SJCRH30 (cell line): ENCODE measurements around the gene NNT. TPM values are rescaled to one million over a fixed set of nuclear protein-coding genes. Genes with fewer than 3 reads are reported as not detected.

Experiments used
- DNase-seq, 2 experiments: peaks; one replicate each; pipeline ENCODE4 v3.0.0-alpha.2; 2015 to 2020
- H3K27ac ChIP-seq: fragments of 250-450 bp; sonication (Bioruptor Pico); 2 replicates; pipeline ENCODE4 v1.5.1; 2020; ENCODE audit warnings: mild to moderate bottlenecking, moderate library complexity
- H3K27me3 ChIP-seq: fragments of 250-450 bp; sonication (Bioruptor Pico); 2 replicates; pipeline ENCODE4 v1.5.1; 2020; ENCODE audit warnings: mild to moderate bottlenecking, moderate library complexity
- H3K36me3 ChIP-seq: fragments of 250-450 bp; sonication (Bioruptor Pico); 2 replicates; pipeline ENCODE4 v1.5.1; 2020; ENCODE audit warnings: mild to moderate bottlenecking, moderate library complexity
- H3K4me1 ChIP-seq: fragments of 250-450 bp; sonication (Bioruptor Pico); 2 replicates; pipeline ENCODE4 v1.5.1; 2020; ENCODE audit warnings: mild to moderate bottlenecking, moderate library complexity
- H3K4me3 ChIP-seq: fragments of 250-450 bp; sonication (Bioruptor Pico); 2 replicates; pipeline ENCODE4 v1.5.1; 2020; ENCODE audit warnings: mild to moderate bottlenecking, moderate library complexity
- H3K9me3 ChIP-seq: fragments of 250-450 bp; sonication (Bioruptor Pico); replicated peaks from 2 replicates; pipeline ENCODE4 v1.5.1; 2020; ENCODE audit warnings: mild to moderate bottlenecking, moderate library complexity
- total RNA-seq: library from RNA; depleted of rRNA; stranded (reverse); fragments of >200 nt; shearing (Covaris generic); gene quantifications from 2 replicates; pipeline ENCODE4 v1.2.3, GENCODE V29; 2014

Gene NNT
- total RNA-seq, 1 experiment from 2014 or later, result 130 TPM

DNA sequence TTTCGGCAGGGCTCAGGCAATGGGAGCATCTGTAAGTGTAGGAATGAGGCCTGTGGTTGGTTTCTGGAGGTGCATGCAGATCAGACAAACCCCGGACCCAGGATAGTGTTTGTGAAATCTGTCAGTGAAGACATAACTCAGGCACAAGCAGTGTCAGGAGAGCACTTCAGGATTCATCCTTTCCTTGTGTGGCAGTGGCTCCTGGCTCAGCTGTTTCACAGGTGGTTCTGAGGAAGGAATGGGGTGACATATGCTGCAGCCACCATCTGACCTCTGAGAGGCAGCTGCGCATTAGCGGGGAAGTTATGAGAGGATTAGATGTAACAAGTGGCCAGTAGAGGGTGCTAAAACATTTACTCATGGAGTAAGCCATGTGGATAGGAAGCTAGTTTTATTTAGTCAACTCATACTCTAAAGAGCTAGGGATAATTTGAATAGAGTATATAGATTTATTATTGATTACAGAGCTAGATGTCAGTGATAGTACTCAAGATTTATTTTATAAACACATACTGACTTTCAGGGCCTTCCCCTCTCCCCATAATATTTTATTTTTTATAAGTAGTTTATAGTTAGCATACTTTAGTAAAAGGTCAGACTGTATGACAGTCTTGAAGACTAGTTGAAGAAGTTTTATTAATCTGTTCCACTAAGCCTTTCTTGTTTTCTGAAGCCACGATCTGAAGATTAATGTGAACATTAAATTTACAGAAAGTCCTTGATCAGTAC, 28.4 kb downstream of the NNT start:
- Histone ChIP-seq H3K4me3 (no peak overlapping the region), H3K36me3 (peaks cover 39% of the 10 kb centered on the region)

DNA sequence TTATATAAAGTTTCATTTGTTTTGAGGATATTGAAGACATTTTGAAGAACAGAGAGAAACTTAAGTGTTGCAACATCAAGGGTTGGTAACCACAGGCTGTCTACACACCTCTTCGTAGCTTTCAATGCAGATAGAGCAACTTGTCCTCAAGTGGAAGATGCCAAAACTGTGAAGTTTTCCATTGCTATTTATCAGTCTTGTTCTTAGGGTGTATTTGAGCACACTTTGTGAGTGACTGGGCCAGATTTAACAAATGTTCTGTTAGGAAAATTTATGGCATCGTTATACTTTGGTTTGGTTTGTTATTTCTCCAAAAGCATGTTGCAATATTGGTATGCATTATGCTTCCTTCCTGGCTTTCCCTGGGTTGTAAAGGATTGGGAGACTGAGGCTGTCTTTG, 31.6 kb downstream of the NNT start:
- Histone ChIP-seq H3K4me3 (no peak overlapping the region), H3K27me3 (no peaks in the 10 kb centered on the region), H3K4me1 (peaks cover 4% of the 10 kb centered on the region; the same call in 1 of the 2 replicates), H3K9me3 (no peaks in the 10 kb centered on the region), H3K27ac (no peak overlapping the region), H3K36me3 (peaks cover 40% of the 10 kb centered on the region)
- DNase-seq, result no peak

More for the DNA sequence above, 28.4 kb downstream of the NNT start:
- peaks cover 4% of the 10 kb centered on the region; the same call in 1 of the 2 replicates for H3K4me1 ChIP-seq
- no peaks in the 10 kb centered on the region for H3K9me3 ChIP-seq
- no peaks in the 10 kb centered on the region for H3K27me3 ChIP-seq
- peak; percentile 81 to 95 for DNase-seq
- H3K27ac ChIP-seq, result no peak overlapping the region

- H3K4me1 ChIP-seq, result peaks cover 4% of the 10 kb centered on the region; the same call in 1 of the 2 replicates
- H3K36me3 ChIP-seq, result peaks cover 38% of the 10 kb centered on the region
- DNase-seq, result no peak
- no peaks in the 10 kb centered on the region for H3K27me3 ChIP-seq
- no peak overlapping the region for H3K27ac ChIP-seq
- no peak overlapping the region for H3K4me3 ChIP-seq
- H3K9me3 ChIP-seq, result no peaks in the 10 kb centered on the region
Observed at GRCh38 chr5:43635374-43635773, 32.4 kb downstream of the NNT start.

- Histone ChIP-seq H3K9me3 (no peaks in the 10 kb centered on the region), H3K27me3 (no peaks in the 10 kb centered on the region), H3K27ac (no peak overlapping the region), H3K4me1 (peaks cover 2% of the 10 kb centered on the region; the same call in 1 of the 2 replicates), H3K4me3 (no peak overlapping the region), H3K36me3 (peaks cover 36% of the 10 kb centered on the region)
- DNase-seq, result no peak
Observed at GRCh38 chr5:43636076-43636475, 33.1 kb downstream of the NNT start.

DNA sequence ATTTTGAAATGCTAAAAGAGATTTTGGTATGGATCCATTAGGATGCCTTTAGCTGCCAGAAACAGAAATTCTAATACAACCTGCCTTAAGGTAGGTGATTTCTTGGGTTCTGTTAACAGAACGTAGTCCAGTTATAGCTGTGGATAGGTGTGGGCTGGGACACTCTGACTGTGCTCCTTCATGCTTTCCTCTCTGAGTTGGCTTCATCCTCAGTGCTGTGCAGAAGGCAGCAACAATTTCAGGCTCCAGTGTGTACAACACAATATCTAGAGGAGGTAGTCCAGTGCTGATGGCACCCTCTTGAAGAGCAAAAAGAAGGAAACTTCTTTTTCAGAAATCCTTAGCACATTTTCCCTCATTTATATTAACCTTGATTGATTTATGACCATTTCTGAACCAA, 34.4 kb downstream of the NNT start:
- no peak overlapping the region for H3K27ac ChIP-seq
- no peak overlapping the region for H3K4me3 ChIP-seq
- H3K36me3 ChIP-seq, result peaks cover 33% of the 10 kb centered on the region
- H3K4me1 ChIP-seq, result no peaks in the 10 kb centered on the region
- no peaks in the 10 kb centered on the region for H3K9me3 ChIP-seq
- DNase-seq, result no peak
- no peaks in the 10 kb centered on the region for H3K27me3 ChIP-seq

GRCh38 chr5:43638107-43638506, 35.1 kb downstream of the NNT start:
- Histone ChIP-seq H3K9me3 (no peaks in the 10 kb centered on the region), H3K27ac (no peak overlapping the region), H3K4me1 (no peaks in the 10 kb centered on the region), H3K36me3 (peaks cover 35% of the 10 kb centered on the region), H3K27me3 (no peaks in the 10 kb centered on the region), H3K4me3 (no peak overlapping the region)
- no peak for DNase-seq

DNA sequence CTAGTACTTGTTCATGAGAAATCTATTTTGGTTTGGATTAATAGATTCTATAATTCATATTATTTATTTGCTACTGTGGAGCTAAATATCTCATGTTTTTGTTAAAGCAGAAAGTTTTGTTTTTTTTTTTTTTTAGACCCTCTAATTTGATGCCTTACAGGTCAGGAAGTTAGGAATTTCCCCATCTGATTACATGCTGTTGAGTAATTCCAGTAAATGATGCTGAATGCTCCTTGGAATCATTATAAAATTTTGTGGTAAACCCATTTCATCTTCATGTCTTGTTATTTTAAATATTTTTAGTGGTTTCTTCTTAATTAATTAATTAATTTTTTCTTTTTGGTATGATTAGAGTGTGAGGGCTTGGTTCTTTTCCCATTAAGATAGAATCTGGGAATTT, 35.6 kb downstream of the NNT start:
- no peak for DNase-seq
- no peaks in the 10 kb centered on the region for H3K4me1 ChIP-seq
- no peaks in the 10 kb centered on the region for H3K9me3 ChIP-seq

DNA sequence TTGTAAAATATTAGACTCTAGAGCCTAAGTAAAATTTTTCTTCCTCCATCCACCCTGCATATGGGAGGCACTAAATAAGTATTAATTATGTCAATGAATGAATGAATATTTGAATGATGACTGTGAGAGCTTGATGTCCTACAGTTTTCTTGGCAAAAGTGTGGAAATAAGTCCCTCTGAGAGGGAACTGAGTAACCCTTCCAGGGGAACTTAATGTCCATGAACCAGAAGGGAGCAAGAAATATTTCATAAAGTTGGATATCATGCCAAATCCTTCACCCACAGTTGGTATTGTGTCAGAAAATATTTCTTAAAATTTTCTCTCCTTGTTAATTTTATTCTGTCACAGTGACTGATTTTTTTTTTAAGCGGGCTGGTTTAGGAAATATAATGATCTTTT, 36.6 kb downstream of the NNT start:
- H3K27me3 ChIP-seq, result no peaks in the 10 kb centered on the region

More for the DNA sequence above, 35.6 kb downstream of the NNT start:
- H3K27ac ChIP-seq, result no peak overlapping the region
- no peaks in the 10 kb centered on the region for H3K27me3 ChIP-seq
- no peak overlapping the region for H3K4me3 ChIP-seq
- H3K36me3 ChIP-seq, result peaks cover 35% of the 10 kb centered on the region

GRCh38 chr5:43642428-43642827, 39.4 kb downstream of the NNT start:
- Histone ChIP-seq H3K27ac (no peak overlapping the region), H3K4me3 (no peak overlapping the region), H3K4me1 (no peaks in the 10 kb centered on the region), H3K9me3 (no peaks in the 10 kb centered on the region), H3K27me3 (no peaks in the 10 kb centered on the region), H3K36me3 (peaks cover 30% of the 10 kb centered on the region)
- no peak for DNase-seq

More for the DNA sequence above, 36.6 kb downstream of the NNT start:
- Histone ChIP-seq H3K4me1 (no peaks in the 10 kb centered on the region), H3K36me3 (peaks cover 31% of the 10 kb centered on the region), H3K4me3 (no peak overlapping the region), H3K9me3 (no peaks in the 10 kb centered on the region), H3K27ac (no peak overlapping the region)
- no peak for DNase-seq

- H3K27ac ChIP-seq, result no peak overlapping the region
- no peaks in the 10 kb centered on the region for H3K4me1 ChIP-seq
- H3K4me3 ChIP-seq, result no peak overlapping the region
- peaks cover 34% of the 10 kb centered on the region for H3K36me3 ChIP-seq
- DNase-seq, result no peak
- H3K27me3 ChIP-seq, result no peaks in the 10 kb centered on the region
- H3K9me3 ChIP-seq, result no peaks in the 10 kb centered on the region
Observed at GRCh38 chr5:43643327-43643726, 40.3 kb downstream of the NNT start.

- H3K36me3 ChIP-seq, result peaks cover 34% of the 10 kb centered on the region
- no peaks in the 10 kb centered on the region for H3K4me1 ChIP-seq
- no peak for DNase-seq
- H3K27ac ChIP-seq, result no peak overlapping the region
- H3K4me3 ChIP-seq, result no peak overlapping the region
- no peaks in the 10 kb centered on the region for H3K27me3 ChIP-seq
- H3K9me3 ChIP-seq, result no peaks in the 10 kb centered on the region
Observed at GRCh38 chr5:43643750-43644149, 40.8 kb downstream of the NNT start.

DNA sequence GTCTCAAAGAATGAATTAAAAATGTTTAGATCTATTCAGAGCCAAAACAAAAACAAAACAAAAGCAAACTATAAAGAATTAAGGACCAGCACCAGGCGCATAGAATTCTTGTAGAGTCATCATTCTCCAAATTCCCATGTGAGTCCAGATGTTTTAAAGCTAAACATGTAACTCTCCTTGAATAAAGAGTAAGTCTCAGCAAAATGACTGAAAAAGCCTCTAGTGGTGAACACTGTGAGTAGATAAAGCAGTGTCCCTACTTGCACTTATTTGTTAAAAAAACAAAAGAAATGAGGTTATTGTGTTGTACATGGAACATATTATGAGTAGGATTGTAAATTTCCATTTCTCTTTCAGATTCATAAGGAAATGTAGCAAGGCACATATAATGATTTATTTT, 44.0 kb downstream of the NNT start:
- no peak for DNase-seq
- no peaks in the 10 kb centered on the region for H3K27me3 ChIP-seq
- H3K27ac ChIP-seq, result no peak overlapping the region
- no peaks in the 10 kb centered on the region for H3K4me1 ChIP-seq
- H3K4me3 ChIP-seq, result no peak overlapping the region
- H3K9me3 ChIP-seq, result no peaks in the 10 kb centered on the region
- peaks cover 43% of the 10 kb centered on the region for H3K36me3 ChIP-seq

GRCh38 chr5:43647789-43648188, 44.8 kb downstream of the NNT start:
- no peak overlapping the region for H3K4me3 ChIP-seq
- no peaks in the 10 kb centered on the region for H3K27me3 ChIP-seq
- peaks cover 45% of the 10 kb centered on the region for H3K36me3 ChIP-seq
- H3K9me3 ChIP-seq, result no peaks in the 10 kb centered on the region
- DNase-seq, result no peak
- H3K4me1 ChIP-seq, result no peaks in the 10 kb centered on the region
- no peak overlapping the region for H3K27ac ChIP-seq

- no peaks in the 10 kb centered on the region for H3K4me1 ChIP-seq
- peaks cover 49% of the 10 kb centered on the region for H3K36me3 ChIP-seq
- H3K9me3 ChIP-seq, result no peaks in the 10 kb centered on the region
- H3K27ac ChIP-seq, result no peak overlapping the region
- no peaks in the 10 kb centered on the region for H3K27me3 ChIP-seq
- no peak overlapping the region for H3K4me3 ChIP-seq
- no peak for DNase-seq
Observed at GRCh38 chr5:43648499-43649124, 45.6 kb downstream of the NNT start.

DNA sequence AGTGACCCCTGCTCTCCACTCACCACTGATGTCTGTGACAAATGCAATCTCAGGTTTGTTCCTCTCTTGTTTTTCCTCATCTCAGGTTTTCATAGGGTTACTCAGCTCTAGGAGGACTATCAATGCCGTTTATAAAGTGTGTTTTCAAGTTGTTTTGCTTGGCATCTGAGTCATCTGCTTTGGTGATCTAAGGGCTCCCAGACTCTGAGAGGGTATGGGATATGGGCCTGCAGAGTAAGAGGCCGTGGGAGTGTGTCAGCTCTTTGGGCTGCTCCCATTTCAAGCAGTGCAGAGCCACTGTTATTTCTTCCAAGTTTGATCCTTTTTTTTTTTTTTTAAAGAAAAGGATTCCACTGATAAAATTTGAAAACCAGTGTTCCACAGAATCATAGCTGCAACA, 46.3 kb downstream of the NNT start:
- H3K27ac ChIP-seq, result no peak overlapping the region

More for the DNA sequence above, 46.3 kb downstream of the NNT start:
- H3K27me3 ChIP-seq, result no peaks in the 10 kb centered on the region
- H3K4me1 ChIP-seq, result no peaks in the 10 kb centered on the region
- no peak overlapping the region for H3K4me3 ChIP-seq
- DNase-seq, result no peak
- H3K9me3 ChIP-seq, result no peaks in the 10 kb centered on the region
- H3K36me3 ChIP-seq, result peaks cover 52% of the 10 kb centered on the region
